Stomach smooth muscle (tissue), 2 donors: ENCODE results near the gene MTMR3.
"Not testable (repeated sequence)": the region's sequence is repeated elsewhere in the genome, so short reads cannot be mapped to it uniquely, and the experiment has no call there.

Experiments used
- H3K27ac ChIP-seq: one replicate; pipeline ENCODE4 v1.7.0; 2013; ENCODE audit warnings: mild to moderate bottlenecking, low read length, inconsistent platforms
- H3K27me3 ChIP-seq, 2 donors: one replicate each; pipeline ENCODE4 v1.7.0; 2013; ENCODE audit warnings: low read length in 2 of 2; ENCODE audit not compliant: insufficient read depth in 2 of 2, control insufficient read depth in 1 of 2
- H3K36me3 ChIP-seq, 2 donors: one replicate each; pipeline ENCODE4 v1.7.0; 2013; ENCODE audit warnings: low read length in 2 of 2; ENCODE audit not compliant: control insufficient read depth in 2 of 2, insufficient read depth in 2 of 2
- H3K4me1 ChIP-seq: one replicate; pipeline ENCODE4 v1.7.0; 2013; ENCODE audit warnings: low read length; ENCODE audit not compliant: control insufficient read depth, insufficient read depth
- H3K4me3 ChIP-seq, 2 donors: one replicate each; pipeline ENCODE4 v1.7.0; 2013; ENCODE audit warnings: low read length in 2 of 2
- H3K9ac ChIP-seq, 2 donors: one replicate each; pipeline ENCODE4 v1.7.0; 2013; ENCODE audit warnings: low read length in 2 of 2, mild to moderate bottlenecking in 1 of 2
- H3K9me3 ChIP-seq, 2 donors: one replicate each; pipeline ENCODE4 v1.7.0; 2013; ENCODE audit warnings: low read length in 2 of 2; ENCODE audit not compliant: control insufficient read depth in 2 of 2
- donor health status: healthy.
- donor health status: Pancreatic carcinoma.

The MTMR3 gene

GRCh38 chr22:30046716-30047363, 163.9 kb downstream of the MTMR3 start:
- H3K9ac ChIP-seq = no peak overlapping the region
- H3K4me3 ChIP-seq = no peak overlapping the region
- H3K27ac ChIP-seq = no peak overlapping the region
- no peaks in the 10 kb centered on the region for H3K36me3 ChIP-seq
- H3K27me3 ChIP-seq = peaks cover 2 to 3% of the 10 kb centered on the region in 2 donors
- H3K9me3 ChIP-seq = no peaks in the 10 kb centered on the region
- H3K4me1 ChIP-seq = no peaks in the 10 kb centered on the region

DNA sequence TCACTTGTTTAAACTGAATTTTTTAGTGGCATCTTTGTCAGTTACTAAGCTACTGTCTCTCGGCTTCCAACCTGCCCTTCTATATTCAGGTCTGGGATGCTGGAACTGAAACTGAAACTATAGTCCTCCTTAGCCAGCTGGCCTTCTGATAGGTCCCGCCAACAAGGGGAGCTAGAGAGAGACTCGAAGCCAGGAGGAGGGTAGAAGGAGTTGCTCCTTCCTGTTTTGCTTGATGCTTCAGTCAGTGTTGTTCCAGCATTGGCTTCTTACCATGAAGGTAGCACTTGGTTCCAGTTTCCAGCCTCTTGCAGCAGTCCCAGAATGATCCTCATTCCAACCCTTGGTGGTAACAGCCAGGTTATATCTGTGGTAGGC, 164.4 kb downstream of the MTMR3 start:
- Histone ChIP-seq H3K4me3 (no peak overlapping the region), H3K27ac (no peak overlapping the region), H3K9ac (no peak overlapping the region), H3K36me3 (no peaks in the 10 kb centered on the region), H3K9me3 (no peaks in the 10 kb centered on the region), H3K27me3 (peaks cover 2 to 3% of the 10 kb centered on the region in 2 donors), H3K4me1 (no peaks in the 10 kb centered on the region)

DNA sequence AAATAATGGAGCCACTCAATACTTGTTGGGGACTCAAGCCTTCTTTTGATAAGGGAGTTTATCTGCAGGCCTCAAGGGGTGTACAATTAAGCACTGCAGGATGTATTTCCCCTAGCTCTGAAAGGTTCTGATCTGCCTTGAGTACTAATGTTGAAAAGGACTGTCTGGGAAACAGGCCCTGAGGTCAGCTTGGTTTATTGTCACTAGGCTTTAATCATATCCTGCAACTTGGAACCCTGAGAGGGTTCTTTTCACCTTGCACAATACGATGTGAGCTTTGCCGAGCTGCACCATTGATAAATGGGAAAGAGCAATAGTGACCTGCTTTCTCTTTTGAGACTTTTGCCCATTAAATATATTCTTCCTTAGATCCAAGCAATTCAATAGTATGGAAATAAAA, 165.7 kb downstream of the MTMR3 start:
- Histone ChIP-seq H3K36me3 (no peaks in the 10 kb centered on the region), H3K4me3 (no peak overlapping the region), H3K27me3 (peaks cover under 1 to 2% of the 10 kb centered on the region in 2 donors), H3K27ac (no peak overlapping the region), H3K4me1 (no peaks in the 10 kb centered on the region), H3K9me3 (no peaks in the 10 kb centered on the region), H3K9ac (no peak overlapping the region)

DNA sequence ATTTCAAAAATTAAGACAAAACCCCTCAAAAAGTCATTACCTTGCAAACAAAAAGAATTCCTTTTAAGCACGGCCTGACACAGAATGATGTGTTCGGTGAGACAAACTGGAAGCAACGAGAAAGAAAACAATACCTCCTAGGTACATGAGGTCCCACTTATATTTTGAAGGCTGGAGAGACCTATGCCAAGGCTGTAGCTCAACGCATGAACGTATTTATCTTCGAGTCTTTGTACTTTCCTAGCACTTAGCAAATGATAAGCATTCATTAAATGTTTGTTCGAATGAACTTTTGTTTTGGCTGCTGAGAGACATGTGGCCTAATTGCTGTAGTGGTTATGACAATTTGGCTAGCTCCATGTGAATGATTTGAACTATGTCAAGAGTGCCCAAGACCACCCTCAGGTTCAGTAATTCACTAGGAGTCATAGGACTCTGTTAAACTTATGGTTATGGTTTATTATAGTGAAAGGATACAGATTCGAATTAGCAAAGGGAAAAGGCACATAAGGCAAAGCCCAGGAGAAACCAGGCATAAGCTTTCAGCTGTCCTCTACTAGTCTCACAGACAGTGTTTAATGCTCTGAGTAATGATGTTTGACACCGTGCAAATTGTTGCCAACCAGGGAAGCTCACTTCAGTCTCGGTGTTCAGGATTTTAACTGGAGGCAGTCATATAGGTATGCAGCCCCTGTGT, 171.2 kb downstream of the MTMR3 start:
- Histone ChIP-seq H3K9ac (no peak overlapping the region), H3K4me1 (no peaks in the 10 kb centered on the region), H3K36me3 (no peaks in the 10 kb centered on the region), H3K4me3 (no peak overlapping the region), H3K27ac (no peak overlapping the region), H3K27me3 (peaks cover 0 to 2% of the 10 kb centered on the region in 2 donors), H3K9me3 (peaks cover 0 to 4% of the 10 kb centered on the region in 2 donors)

DNA sequence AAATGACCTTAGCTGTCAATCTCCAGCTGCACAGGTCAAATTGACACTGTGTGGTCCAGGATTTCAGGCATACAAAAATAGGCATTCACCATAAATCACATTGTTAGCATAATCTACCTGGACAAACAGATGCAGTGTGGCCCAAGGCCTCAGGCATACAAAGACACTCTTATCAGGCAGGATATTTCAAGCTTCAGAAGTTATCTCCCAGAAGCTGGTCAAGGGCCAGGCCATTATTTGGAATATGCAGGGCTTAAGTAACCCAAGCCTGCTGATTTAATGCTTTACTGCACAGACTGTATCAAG, 171.7 kb downstream of the MTMR3 start:
- no peak overlapping the region for H3K9ac ChIP-seq
- no peak overlapping the region for H3K4me3 ChIP-seq
- H3K27ac ChIP-seq = no peak overlapping the region

DNA sequence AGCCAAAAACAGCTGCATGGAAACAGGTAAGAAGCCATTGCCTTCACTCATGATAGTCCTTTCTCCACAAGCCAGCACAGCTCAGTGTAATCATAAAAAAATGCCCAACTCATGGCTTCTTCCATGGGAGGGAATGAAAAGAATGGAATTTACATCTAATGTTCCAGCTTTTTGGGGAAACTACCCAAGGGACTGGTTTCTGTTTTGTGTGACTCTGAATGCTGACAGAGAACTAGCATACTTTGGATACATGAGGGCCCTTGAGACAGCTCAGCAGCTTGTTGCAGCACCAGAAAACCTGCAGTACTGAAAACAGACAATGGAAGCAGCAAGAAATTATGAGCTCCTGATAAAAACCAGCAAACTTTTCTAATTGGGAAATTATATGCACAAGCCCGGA, 173.0 kb downstream of the MTMR3 start:
- H3K9ac ChIP-seq = no peak overlapping the region
- H3K36me3 ChIP-seq = no peaks in the 10 kb centered on the region
- peaks cover 0 to 4% of the 10 kb centered on the region in 2 donors for H3K9me3 ChIP-seq
- H3K4me3 ChIP-seq = no peak overlapping the region
- no peaks in the 10 kb centered on the region for H3K27me3 ChIP-seq
- no peaks in the 10 kb centered on the region for H3K4me1 ChIP-seq
- H3K27ac ChIP-seq = no peak overlapping the region

More for the DNA sequence above, 171.7 kb downstream of the MTMR3 start:
- Histone ChIP-seq H3K27me3 (peaks cover 0 to 2% of the 10 kb centered on the region in 2 donors), H3K4me1 (no peaks in the 10 kb centered on the region), H3K9me3 (peaks cover 0 to 4% of the 10 kb centered on the region in 2 donors), H3K36me3 (no peaks in the 10 kb centered on the region)

DNA sequence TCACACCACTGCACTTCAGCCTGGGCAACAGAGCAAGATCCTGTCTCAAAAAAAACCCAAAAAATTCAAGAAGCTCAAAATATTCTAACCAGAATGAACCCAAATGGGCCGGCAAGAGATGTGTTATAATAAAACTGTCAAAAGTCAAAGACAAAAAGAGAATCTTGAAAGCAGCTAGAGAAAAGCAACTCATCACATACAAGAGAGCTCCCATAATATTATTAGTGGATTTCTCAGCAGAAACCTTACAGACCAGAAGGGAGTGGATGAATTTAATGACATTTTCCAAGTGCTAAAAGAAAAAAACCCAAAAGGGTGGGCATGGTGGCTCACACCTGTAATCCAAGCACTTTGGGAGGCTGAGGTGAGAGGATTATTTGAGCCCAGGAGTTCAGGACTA, 174.4 kb downstream of the MTMR3 start:
- Histone ChIP-seq H3K9me3 (peaks cover 0 to 4% of the 10 kb centered on the region in 2 donors), H3K4me3 (no peak overlapping the region), H3K9ac (no peak overlapping the region), H3K36me3 (no peaks in the 10 kb centered on the region), H3K27me3 (no peaks in the 10 kb centered on the region), H3K27ac (no peak overlapping the region), H3K4me1 (no peaks in the 10 kb centered on the region)

- H3K36me3 ChIP-seq, H3K4me1 ChIP-seq, H3K27me3 ChIP-seq, H3K4me3 ChIP-seq, H3K9ac ChIP-seq, H3K9me3 ChIP-seq, H3K27ac ChIP-seq: not testable (repeated sequence)
These were observed 176.5 kb downstream of the MTMR3 start for GRCh38 chr22:30059346-30060020.

DNA sequence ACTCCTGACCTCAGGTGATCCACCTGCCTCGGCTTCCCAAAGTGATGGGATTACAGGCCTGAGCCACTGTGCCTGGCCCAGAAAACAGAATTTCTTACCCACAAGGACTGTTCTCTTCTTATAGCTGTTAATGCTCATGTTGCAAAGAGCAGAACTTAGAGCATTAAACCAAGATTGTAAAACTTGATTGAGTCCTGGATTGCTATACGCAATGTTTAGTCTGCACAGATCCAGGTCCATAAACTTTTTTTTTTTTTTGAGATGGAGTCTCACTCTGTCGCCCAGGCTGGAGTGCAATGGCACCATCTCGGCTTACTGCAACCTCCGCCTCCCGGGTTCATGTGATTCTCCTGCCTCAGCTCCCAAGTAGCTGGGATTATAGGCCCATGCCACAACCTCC, 178.1 kb downstream of the MTMR3 start:
- not testable (repeated sequence) for H3K9ac ChIP-seq, H3K4me3 ChIP-seq, H3K36me3 ChIP-seq, H3K27me3 ChIP-seq, H3K4me1 ChIP-seq, H3K27ac ChIP-seq, H3K9me3 ChIP-seq

- Histone ChIP-seq H3K27ac (no peak overlapping the region), H3K9me3 (peaks cover 0 to 4% of the 10 kb centered on the region in 2 donors), H3K27me3 (no peaks in the 10 kb centered on the region)
These were observed 179.3 kb downstream of the MTMR3 start for GRCh38 chr22:30062259-30062658.

DNA sequence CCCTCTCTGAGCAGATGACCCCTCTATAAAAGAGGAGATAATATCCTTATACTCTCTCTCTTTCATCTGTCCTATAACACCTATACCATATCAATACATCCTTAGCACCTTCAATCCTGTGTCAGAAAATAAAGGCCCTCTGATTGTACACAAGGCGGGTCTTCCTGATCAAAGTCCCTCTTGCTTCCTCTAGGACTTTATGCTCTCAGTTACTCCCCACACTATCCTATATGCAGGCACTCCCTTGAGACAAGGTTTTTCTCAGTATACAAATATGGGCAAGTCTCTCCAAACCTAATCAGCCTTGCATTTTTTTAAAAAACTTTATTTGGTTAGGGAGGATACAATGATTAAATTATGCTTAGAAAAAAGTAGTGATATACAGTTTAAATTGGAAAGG, 180.0 kb downstream of the MTMR3 start:
- no peaks in the 10 kb centered on the region for H3K4me1 ChIP-seq
- no peak overlapping the region for H3K4me3 ChIP-seq
- no peak overlapping the region for H3K27ac ChIP-seq
- no peak overlapping the region for H3K9ac ChIP-seq
- no peaks in the 10 kb centered on the region for H3K36me3 ChIP-seq
- H3K9me3 ChIP-seq = peaks cover 0 to 3% of the 10 kb centered on the region in 2 donors
- H3K27me3 ChIP-seq = no peaks in the 10 kb centered on the region

More at GRCh38 chr22:30062259-30062658, 179.3 kb downstream of the MTMR3 start:
- no peaks in the 10 kb centered on the region for H3K4me1 ChIP-seq
- H3K4me3 ChIP-seq = no peak overlapping the region
- H3K9ac ChIP-seq = no peak overlapping the region
- no peaks in the 10 kb centered on the region for H3K36me3 ChIP-seq
